ENCODE data around the gene SDCCAG8. TPM values are rescaled to one million over a fixed set of nuclear protein-coding genes. Genes with fewer than 3 reads are reported as not detected.

The SDCCAG8 gene
- total RNA-seq, 1 donor from 2014 or later = 48.0 TPM

GRCh38 chr1:243482141-243483022 lies 226.5 kb downstream of the SDCCAG8 start:
- DNase-seq (ENCODE audit: low read depth, low spot score) = no peak

- no peak for DNase-seq (ENCODE audit: low read depth, low spot score)
Measured at GRCh38 chr1:243483071-243483771, 227.4 kb downstream of the SDCCAG8 start.

DNA sequence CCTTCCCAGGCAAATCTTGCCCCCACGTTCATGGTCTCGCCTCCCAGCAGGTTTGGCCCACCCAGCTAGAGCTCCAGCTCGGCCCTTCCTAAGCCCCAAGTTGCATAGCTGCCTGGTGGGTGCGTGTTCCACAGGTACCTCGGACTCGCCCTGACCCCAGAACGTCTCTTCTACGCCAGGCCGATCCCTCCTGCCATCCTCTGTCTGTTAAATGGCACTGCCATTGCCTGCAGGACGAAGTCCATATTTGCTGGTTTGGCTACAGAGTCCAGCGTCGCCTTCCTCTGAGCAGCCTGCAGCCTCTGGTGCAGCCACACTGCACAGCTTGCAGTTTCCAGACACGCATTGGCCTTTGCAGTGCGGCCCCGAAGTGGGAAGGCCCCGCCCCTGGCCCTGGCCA lies 228.1 kb downstream of the SDCCAG8 start:
- DNase-seq (ENCODE audit: low read depth, low spot score) = no peak

DNA sequence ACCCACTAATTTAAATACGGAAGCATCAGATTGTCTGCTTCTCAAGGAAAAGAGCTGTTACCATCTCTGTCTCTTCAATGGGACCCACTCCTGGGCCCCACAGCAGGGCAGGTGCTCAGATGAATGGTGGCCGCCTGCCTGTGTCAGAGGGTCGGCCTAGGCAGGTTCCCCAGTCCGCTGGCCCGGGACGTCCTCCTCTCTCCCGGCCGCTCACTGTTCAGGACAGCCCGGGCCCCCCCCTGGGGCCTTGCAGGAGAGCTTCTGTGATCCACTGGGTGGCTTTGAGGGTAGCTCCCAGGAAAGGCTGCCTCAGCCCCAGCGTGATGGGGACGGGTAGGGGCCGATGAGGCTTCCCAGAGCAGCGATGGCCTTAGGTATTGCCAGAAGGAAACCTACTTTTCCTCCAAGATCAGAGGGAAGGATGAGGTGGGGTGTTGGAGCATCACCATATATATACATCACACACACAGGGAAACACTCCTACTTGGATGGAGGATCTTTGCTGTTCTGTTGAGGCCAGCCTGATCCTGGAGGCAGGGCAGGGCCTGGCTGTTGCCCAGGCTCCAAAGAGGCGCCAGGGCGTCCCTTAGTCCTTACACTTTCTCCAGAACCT lies 231.3 kb downstream of the SDCCAG8 start:
- no peak for DNase-seq (ENCODE audit: low read depth, low spot score)

- no peak for DNase-seq (ENCODE audit: low read depth, low spot score)
Measured at GRCh38 chr1:243487649-243488227, 231.9 kb downstream of the SDCCAG8 start.

DNA sequence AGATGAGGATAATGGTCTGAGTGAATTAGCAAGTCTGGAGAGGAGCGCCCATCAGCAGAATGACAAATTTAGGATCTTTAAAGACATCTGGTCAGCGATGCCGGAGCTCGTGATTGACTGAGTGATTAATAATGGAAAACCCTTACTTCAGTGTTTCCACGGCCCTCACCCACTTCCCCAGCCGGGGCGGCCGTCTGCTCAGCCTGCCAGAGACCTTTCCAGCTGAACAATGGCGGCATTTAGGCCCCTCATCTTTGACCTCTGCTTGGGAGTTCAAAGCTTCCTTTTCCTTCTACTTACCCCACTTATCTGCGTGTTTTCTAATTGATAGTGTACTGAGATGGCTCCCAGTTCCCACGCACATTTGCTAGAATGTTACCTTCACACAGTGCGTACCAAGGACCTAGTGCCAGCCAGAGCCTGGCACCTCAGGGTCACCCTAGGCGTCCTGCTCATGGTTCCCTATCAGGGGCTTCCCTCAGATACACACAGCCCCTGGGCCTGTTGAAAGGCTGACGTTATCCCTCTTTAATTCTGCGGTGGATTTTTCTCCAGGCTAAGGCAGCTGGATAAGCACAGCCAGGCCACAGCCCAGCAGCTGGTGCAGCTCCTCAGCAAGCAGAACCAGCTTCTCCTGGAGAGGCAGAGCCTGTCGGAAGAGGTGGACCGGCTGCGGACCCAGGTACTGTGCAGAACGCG lies 232.8 kb downstream of the SDCCAG8 start:
- no peak for DNase-seq (ENCODE audit: low read depth, low spot score)

DNA sequence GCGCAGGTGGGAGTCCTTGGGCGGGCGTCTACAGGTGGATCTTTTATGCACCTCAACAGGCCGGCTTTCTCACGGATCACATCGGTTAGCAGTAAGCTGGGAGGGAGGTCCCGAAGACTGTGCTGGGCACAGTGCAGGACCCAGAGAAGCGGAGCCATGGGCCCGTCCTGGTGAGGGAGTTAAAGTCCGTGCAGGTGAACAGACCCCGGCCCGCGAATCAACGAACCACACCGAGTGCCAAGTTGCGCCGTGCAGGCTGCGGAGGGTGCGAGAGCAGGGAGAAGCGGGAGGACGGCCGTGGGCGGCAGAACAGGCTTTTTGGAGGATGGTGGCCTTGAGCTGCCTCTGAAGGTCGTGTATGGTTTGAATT lies 233.3 kb downstream of the SDCCAG8 start:
- no peak for DNase-seq (ENCODE audit: low read depth, low spot score)

DNA sequence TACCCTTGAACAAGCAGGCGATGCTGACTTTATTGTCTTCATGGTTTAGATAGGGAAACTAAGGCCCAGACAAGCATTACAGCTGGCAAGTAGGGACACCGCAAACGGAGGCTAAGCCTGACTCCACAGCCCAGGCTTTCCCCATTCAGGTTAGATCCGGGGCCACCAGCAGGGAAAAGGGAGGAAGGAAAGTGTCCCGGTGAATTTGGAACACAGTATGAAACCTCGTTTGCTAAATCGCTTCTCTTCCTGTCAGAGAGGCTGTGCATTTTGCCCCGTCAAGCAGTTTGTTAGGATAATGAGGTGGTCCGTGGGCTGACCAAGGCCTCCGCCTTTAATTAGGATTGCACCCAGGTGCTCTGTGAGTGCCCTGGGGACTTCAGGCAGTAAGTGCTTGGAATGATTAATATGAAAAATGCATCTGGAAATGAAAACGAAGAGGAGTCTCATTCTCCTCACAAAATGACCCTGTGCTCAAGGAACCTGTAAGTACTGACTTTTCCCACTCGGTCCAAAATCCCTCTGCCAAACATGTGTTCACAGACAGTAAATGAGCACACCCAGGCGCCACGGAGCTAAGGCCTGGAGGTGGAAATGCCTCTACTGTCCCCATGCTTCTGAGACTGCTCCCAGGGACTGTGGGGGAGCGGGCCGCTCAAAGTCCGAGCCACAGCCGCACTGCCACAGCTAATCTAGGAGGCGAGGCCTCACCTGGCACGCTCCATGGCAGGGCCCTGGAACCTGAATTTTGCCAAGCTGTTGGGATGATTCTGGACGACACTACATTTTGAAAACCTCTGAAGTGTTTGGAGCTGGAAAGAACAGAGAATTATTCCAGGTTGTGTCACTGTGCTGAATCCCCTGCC lies 234.1 kb downstream of the SDCCAG8 start:
- no peak for DNase-seq (ENCODE audit: low read depth, low spot score)

DNA sequence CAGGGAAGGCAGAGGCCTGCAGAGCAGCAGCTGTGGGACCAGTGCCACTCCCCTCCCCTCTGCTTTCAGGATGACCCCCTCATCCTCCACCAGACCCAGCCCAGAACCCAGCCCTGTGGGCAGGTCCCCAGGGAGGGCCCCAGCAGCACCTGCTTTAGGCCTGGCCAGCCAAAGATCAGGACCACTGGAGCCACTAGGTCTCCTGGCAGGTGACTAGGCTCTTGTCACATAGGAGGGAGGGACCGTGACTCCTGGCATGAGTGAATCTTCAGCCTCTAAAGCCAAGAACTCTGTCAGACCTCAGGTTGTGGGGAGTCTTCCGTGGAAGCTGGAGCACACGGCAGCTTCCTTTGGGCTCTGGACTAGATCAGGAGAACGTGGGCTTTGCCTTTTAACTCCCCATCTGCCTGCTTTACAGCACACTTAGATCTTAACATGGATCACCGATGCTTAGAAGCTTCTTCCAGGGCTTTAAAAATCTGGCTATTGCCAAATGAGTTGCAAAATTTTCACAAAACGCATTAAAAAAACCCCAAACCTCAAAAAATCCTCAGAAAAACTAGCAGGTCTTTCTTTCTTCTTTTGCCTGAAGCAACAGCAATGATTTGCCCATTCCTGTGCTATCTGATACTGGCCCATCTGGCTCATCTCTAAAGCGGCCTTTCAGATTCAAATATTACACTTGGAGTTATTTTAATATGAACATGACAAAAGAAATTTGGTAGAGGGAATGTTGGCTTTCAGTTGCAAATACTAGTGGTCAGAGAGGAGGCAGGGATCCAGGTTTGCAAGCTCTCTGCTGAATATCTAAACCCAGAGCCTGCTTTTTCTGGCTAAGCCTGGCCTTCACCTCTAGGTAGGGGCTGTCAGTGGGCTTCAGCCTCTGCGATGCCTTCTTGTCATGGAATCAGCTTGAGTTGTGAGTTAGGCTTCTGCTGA lies 235.2 kb downstream of the SDCCAG8 start:
- DNase-seq (ENCODE audit: low read depth, low spot score) = no peak

DNA sequence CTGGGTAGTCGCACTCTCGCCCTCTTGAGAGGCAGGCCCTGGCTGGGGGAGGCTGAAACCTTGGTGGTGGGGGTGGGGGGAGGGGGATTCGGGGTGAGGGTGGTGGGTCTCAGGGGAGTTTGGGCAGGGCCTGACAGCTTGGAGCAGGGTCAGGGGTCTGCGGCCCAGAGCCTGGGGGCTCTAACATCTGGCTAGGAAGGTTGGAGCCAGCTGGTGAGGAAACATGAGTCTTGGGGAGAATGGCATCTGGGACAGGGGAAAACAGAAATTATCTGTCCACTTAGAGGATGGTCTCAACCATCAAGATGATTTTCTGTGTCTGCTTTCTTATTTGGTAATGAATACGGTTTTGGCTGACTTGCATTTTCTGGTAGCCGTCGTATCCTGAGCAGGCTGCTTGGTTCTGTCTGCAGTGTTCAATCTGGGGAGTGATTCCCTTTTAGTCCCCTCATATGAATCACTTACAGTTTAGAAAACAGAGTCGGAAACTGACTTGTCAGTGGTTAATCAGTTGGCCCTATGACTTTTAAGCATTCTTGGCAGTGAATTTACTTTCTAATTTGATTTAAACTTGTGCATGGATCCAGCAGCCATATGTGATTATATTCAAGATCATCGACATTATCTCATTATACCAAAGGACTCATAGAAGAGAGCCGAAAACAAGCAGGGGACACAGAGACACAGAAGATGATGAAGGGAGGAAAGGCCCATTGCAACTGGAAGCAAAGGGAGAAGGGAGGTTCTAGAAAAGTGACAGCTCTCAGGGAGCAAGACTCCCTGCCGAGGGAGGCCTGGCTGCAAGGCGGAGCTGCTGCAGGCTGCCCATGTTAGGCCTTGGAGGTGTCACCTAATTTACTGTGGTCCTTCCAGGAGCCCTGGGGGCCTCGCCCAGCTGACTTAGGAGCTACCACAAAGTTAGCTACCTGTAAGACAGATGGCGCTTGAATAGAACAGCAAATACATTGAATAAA lies 237.6 kb downstream of the SDCCAG8 start:
- DNase-seq (ENCODE audit: low read depth, low spot score) = no peak

- DNase-seq (ENCODE audit: low read depth, low spot score) = no peak
Measured at GRCh38 chr1:243494741-243495431, 239.0 kb downstream of the SDCCAG8 start.

DNA sequence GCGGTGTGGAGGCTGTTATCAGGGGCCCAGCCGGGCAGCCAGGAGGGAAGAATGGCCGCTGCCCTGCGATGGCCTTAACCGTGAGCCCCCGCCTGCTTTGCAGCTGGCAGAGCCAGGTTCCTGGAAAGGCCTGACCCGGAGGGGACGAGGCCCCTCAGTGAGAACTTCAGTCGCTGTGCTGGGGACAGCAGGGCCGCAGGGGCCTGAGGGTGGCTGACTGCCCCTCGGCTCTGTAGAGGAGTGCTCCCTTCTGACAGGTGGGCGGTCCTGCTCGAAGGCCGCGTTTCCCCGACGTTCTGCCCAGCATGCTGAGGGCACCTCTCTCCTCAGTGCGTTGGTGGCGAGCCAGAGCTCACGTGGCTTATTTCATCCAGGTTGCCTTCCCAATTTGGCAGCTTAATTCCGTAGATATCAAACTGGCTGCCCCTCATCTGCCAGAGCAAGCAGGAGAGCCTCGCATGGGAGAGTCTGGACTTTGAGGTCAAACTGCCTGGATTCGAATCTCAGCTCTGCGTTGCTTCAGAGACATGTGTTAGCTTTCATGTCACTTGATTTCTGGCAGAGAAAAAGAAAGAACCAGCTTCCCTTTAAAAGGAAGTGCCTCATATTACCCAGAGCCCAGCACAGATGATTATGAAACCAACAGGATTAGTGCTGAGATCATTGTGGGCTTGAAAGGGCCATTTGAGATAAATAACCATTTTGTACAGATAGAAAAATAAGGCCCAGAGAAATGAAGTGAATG lies 239.8 kb downstream of the SDCCAG8 start:
- DNase-seq (ENCODE audit: low read depth, low spot score) = no peak

DNA sequence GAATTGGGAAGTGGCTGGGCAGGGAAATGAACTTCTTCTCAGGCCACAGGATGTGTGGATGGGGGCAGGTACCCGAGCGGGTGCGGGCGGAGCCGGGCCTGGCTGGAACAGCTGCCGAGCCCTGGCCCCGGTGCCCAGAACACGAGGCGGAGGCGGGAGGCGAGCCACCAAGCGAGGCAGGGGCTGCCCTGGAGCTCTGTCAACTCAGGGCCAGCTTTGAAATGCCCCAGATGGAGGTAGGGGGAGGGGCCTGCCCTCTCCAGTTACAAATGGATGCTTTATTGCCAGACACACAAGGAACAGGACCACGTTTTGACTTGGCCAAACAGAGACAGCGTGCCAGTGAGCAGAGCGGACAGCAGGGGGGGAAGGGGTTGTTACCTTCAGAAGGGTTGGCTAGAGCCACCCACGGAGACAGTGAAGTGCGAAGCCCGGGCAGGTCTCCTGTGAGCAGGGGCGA lies 240.4 kb downstream of the SDCCAG8 start:
- DNase-seq (ENCODE audit: low read depth, low spot score) = no peak

DNA sequence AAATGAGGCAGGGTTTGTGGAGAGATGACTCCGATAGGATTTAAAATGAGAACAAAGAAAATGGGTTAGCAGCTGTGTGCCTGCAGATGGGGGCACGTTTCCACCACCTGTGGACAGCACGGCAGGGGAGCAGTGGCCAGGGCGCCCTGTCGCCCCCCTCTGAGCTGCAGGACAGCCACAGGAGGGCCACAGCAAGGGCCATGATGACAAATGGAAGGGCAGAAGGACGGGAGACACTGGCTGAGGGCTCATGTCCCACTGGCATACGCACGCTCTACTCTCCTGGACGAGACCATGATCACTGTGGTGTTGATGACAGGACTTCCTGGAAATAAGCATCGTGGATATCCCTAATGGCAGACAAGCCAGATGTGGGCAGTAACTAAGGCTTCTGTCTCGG lies 241.0 kb downstream of the SDCCAG8 start:
- DNase-seq (ENCODE audit: low read depth, low spot score) = no peak

DNA sequence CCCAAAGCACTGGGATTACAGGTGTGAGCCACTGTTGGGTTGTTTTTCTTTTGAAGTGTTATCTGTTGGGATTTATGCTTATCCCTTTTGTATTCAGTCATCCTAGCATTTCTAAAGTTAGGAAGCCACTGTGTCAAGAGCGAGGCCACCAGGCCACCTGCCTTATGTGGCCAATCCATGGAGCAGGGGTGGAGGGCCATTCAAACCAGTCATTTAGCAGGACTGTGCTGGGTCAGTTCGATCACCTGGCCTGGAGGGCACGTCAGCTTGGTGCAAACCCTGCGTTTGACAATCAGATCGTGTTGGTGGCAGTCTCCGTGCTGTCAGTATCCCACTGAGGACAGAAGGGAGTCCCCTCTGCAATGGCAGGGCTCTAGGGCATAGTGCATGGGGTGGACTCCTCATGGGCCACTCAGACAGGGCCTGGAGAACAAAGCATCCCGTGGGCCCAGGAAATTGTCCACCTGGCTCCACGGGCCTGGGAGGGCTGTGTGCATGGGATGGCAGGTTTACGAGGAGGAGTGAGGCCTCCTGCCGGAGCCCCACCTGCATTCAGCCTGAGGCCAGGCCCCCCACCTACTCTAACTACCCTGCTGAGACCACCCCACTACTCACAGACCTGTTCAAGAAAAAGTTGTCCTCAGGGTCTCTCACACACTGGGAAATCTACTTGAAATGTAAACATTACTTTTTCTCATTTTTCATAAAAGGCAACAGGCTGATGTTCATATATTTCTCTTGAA lies 242.3 kb downstream of the SDCCAG8 start:
- DNase-seq (ENCODE audit: low read depth, low spot score) = no peak

DNA sequence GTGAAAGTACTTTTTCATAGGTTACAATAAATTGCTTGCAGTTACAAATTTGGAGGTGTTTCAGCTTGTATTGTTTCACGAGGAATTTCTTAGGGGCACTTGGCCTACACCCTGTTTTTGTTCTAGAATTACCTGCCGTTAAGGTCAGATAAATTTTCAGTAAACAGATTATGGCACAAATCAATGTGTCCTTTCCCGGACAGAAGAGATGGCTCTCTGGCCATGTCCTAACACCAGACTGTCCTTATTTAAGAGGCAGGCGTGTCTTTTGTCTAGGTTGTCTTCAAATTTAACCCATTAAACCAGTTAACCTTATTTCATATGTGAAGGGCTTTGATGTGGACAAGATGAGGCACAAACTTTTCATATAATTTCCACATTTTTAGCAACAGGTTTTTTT lies 243.4 kb downstream of the SDCCAG8 start:
- DNase-seq (ENCODE audit: low read depth, low spot score) = no peak

Data from pulmonary artery endothelial cell (primary cell).